ENCODE results near the gene MT3.

The MT3 gene

GRCh38 chr16:56636616-56637413, 47.5 kb downstream of the MT3 start:
- no peak for ATAC-seq
- TF ChIP-seq ZFP30 (CRISPR knock-in tag; IDR thresholded peaks at IDR 0.05): no peak
- TF ChIP-seq ZFP3 (CRISPR knock-in tag; IDR thresholded peaks at IDR 0.05): no peak
- TF ChIP-seq BACH2 (CRISPR knock-in tag; IDR thresholded peaks at IDR 0.05; ENCODE audit: borderline replicate concordance): no peak
- TF ChIP-seq POU6F1 (CRISPR knock-in tag; IDR thresholded peaks at IDR 0.05; ENCODE audit: borderline replicate concordance, low read depth): no peak
- TF ChIP-seq CREB5 (CRISPR knock-in tag; IDR thresholded peaks at IDR 0.05; ENCODE audit: low read depth): no peak
- no peak for TF ChIP-seq OSR1 (CRISPR knock-in tag; IDR thresholded peaks at IDR 0.05)
- TF ChIP-seq ISL1 (CRISPR knock-in tag; IDR thresholded peaks at IDR 0.05): no peak
- TF ChIP-seq TCF4 (CRISPR knock-in tag; IDR thresholded peaks at IDR 0.05; ENCODE audit: borderline replicate concordance): no peak
- no peak for TF ChIP-seq SNAI2 (CRISPR knock-in tag; IDR thresholded peaks at IDR 0.05)
- TF ChIP-seq TOX (CRISPR knock-in tag; IDR thresholded peaks at IDR 0.05; ENCODE audit: borderline replicate concordance): no peak
- TF ChIP-seq ESRRG (CRISPR knock-in tag; IDR thresholded peaks at IDR 0.05): no peak
- no peak for TF ChIP-seq ZNF70 (CRISPR knock-in tag; IDR thresholded peaks at IDR 0.05)
- no peak for TF ChIP-seq GLIS3 (CRISPR knock-in tag; IDR thresholded peaks at IDR 0.05)
- TF ChIP-seq CSDC2 (CRISPR knock-in tag; IDR thresholded peaks at IDR 0.05): no peak
- no peak for TF ChIP-seq PATZ1 (CRISPR knock-in tag; IDR thresholded peaks at IDR 0.05; ENCODE audit: borderline replicate concordance)
- TF ChIP-seq PPARA (CRISPR knock-in tag; IDR thresholded peaks at IDR 0.05; ENCODE audit: borderline replicate concordance): no peak

GRCh38 chr16:56637814-56638750, 48.8 kb downstream of the MT3 start, which contains the start of gene MT1A:
MT1A (plus strand) TSS chr16:56638666; CDS start chr16:56638739, 73 bp downstream.
- TF ChIP-seq GLIS3 (CRISPR knock-in tag; IDR thresholded peaks at IDR 0.05): no peak
- no peak for TF ChIP-seq ZFP30 (CRISPR knock-in tag; IDR thresholded peaks at IDR 0.05)
- ATAC-seq: peak; percentile 78

- no peak for TF ChIP-seq POU6F1 (CRISPR knock-in tag; IDR thresholded peaks at IDR 0.05; ENCODE audit: borderline replicate concordance, low read depth)
- no peak for TF ChIP-seq TOX (CRISPR knock-in tag; IDR thresholded peaks at IDR 0.05; ENCODE audit: borderline replicate concordance)
- no peak for TF ChIP-seq OSR1 (CRISPR knock-in tag; IDR thresholded peaks at IDR 0.05)
- TF ChIP-seq ISL1 (CRISPR knock-in tag; IDR thresholded peaks at IDR 0.05): no peak
- no peak for ATAC-seq
These were observed 49.7 kb downstream of the MT3 start for GRCh38 chr16:56639045-56639444.

GRCh38 chr16:56640076-56640475, 50.7 kb downstream of the MT3 start:
- no peak for ATAC-seq
- TF ChIP-seq ZC3H10 (CRISPR knock-in tag; IDR thresholded peaks at IDR 0.05) (no peak), POU6F1 (CRISPR knock-in tag; IDR thresholded peaks at IDR 0.05; ENCODE audit: borderline replicate concordance, low read depth) (no peak), OSR1 (CRISPR knock-in tag; IDR thresholded peaks at IDR 0.05) (no peak), CREB5 (CRISPR knock-in tag; IDR thresholded peaks at IDR 0.05; ENCODE audit: low read depth) (no peak), TSHZ2 (CRISPR knock-in tag; IDR thresholded peaks at IDR 0.05) (no peak), ZNF565 (CRISPR knock-in tag; conservative IDR thresholded peaks at IDR 0.05; ENCODE audit: low read depth) (no peak), ESRRG (CRISPR knock-in tag; IDR thresholded peaks at IDR 0.05) (no peak), ISL1 (CRISPR knock-in tag; IDR thresholded peaks at IDR 0.05) (no peak), ZFP3 (CRISPR knock-in tag; IDR thresholded peaks at IDR 0.05) (no peak)

All from SK-N-SH treated with all-trans-retinoic acid at 6 μM for 48 hours (cell line).